GM20000 (cell line): ENCODE results near the gene MMP14.
"Not testable (repeated sequence)": the region's sequence is repeated elsewhere in the genome, so short reads cannot be mapped to it uniquely, and the experiment has no call there.

Source experiments
- DNase-seq: peaks from one replicate; pipeline ENCODE4 v3.0.0; 2012; ENCODE audit warnings: low spot score
- CTCF ChIP-seq: IDR thresholded peaks from 2 replicates; pipeline ENCODE4 v1.5.1; 2012; ENCODE audit warnings: mild to moderate bottlenecking, control low read depth; ENCODE audit errors: extremely low read depth, missing control alignments

The MMP14 gene

GRCh38 chr14:22819151-22819988 is 17.0 kb upstream of the MMP14 start:
- TF ChIP-seq CTCF, result no peak
- DNase-seq, result peak; percentile 34

GRCh38 chr14:22820731-22821130 is 15.7 kb upstream of the MMP14 start:
- DNase-seq, result no peak

GRCh38 chr14:22821193-22822015 is 15.0 kb upstream of the MMP14 start:
- no peak for DNase-seq
- TF ChIP-seq CTCF, result no peak

More at GRCh38 chr14:22820731-22821130, 15.7 kb upstream of the MMP14 start:
- no peak for TF ChIP-seq CTCF

GRCh38 chr14:22822016-22822570 is 14.3 kb upstream of the MMP14 start:
- no peak for DNase-seq
- TF ChIP-seq CTCF, result no peak

GRCh38 chr14:22822571-22823098 is 13.8 kb upstream of the MMP14 start:
- peak; percentile 66 for DNase-seq
- TF ChIP-seq CTCF, result peak; percentile 91

- DNase-seq, result no peak
- no peak for TF ChIP-seq CTCF
These were observed 11.6 kb upstream of the MMP14 start for GRCh38 chr14:22824711-22825359.

GRCh38 chr14:22829076-22829660 is 7.2 kb upstream of the MMP14 start:
- DNase-seq, result not testable (repeated sequence)
